K562 (cell line): Measurements from ENCODE around the gene NKD1.

ENCODE experiments used
- GABPA ChIP-seq: fragments of 200-800 bp; sonication (Bioruptor generic); conservative IDR thresholded peaks from 2 replicates; pipeline ENCODE4 v1.6.1; 2016; ENCODE audit warnings: low read depth, missing genetic modification characterization, missing compliant biosample characterization
- POLR2A ChIP-seq: fragments of 450-650 bp; conservative IDR thresholded peaks from 2 replicates; pipeline ENCODE4 v1.6.1; 2016
- SMC3 ChIP-seq: conservative IDR thresholded peaks from 2 replicates; pipeline ENCODE4 v1.6.1; 2011; ENCODE audit warnings: low read depth, low read length, improper control_type of control experiment; ENCODE audit not compliant: insufficient read depth
- TAF7 ChIP-seq: fragments of 450-650 bp; IDR thresholded peaks from 2 replicates; pipeline ENCODE4 v1.6.1; 2016; ENCODE audit warnings: missing genetic modification characterization, missing compliant biosample characterization
- TF ChIP-seq, protein P1 (sequence below): IDR thresholded peaks from 3 replicates; pipeline ENCODE4 v1.6.1; 2011; ENCODE audit warnings: borderline replicate concordance, mild to moderate bottlenecking; ENCODE audit not compliant: insufficient read length, insufficient read depth

DNA sequence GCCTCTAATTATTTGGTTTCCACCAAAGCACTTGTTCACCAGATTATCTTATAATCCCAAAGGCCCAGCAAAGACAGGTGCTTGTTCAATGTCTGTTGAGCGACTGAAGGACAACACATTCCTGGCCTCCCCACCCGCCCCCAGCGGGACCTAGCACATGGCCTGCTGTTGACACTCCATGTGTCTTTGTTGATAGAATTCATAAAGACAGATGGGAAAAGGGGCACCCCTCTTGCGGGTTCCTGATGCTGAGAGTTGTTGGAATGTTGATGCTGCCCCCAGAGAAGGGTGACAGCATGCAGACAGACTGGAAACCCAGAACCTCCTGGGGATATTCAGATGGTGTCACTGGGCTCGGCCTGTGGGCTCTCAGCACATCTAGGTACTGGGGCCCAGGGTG lies 96.0 kb downstream of the NKD1 start:
- no peak for TF ChIP-seq TAF7 (tag)
- TF ChIP-seq SMC3: no peak
- no peak for TF ChIP-seq GABPA (tag)
- TF ChIP-seq POLR2A: no peak
- TF ChIP-seq, protein P1, sequence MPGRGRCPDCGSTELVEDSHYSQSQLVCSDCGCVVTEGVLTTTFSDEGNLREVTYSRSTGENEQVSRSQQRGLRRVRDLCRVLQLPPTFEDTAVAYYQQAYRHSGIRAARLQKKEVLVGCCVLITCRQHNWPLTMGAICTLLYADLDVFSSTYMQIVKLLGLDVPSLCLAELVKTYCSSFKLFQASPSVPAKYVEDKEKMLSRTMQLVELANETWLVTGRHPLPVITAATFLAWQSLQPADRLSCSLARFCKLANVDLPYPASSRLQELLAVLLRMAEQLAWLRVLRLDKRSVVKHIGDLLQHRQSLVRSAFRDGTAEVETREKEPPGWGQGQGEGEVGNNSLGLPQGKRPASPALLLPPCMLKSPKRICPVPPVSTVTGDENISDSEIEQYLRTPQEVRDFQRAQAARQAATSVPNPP: no peak
